DMS79 (cell line): Measurements from ENCODE around the gene SH3TC1.

ENCODE experiments used
- DNase-seq: peaks from one replicate; lab custom pipeline; 2025; lab: John Stamatoyannopoulos, UW

The SH3TC1 gene

DNA sequence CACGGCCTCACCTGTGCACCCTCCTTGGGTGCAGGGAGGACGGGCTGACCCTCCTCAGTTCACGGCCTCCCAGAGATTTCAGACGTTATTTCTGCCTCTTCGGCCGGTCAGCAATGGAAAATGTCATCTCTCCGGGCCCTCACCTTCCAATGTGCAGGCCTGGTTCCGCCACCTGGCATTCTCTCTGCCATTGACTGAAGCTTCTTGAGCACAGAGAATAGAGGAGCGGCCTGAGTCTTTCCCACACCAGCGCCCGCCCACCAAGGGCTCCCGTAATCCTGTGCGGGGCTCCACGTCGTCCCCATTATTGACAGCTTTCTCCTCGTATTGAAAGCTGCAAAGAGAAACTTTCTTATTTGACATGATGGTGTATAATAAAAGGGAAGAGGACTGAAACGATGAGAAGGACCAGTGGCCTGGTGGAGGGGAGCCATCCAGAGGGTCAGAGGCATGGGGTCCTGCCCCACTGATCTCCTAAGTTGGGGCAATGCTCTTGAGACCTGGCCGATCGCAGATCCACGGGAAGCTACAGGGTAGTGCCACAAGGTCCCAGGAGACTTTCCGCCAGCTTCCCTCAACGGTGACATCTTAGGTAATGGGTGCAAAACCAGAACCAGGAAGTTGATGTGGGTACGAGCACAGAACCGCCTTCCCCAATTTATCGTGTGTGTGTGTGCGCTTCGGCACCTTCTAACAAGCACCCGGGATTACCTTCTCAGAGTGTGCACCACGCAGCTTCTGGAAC lies 91.0 kb downstream of the SH3TC1 start:
- DNase-seq, result no peak

DNA sequence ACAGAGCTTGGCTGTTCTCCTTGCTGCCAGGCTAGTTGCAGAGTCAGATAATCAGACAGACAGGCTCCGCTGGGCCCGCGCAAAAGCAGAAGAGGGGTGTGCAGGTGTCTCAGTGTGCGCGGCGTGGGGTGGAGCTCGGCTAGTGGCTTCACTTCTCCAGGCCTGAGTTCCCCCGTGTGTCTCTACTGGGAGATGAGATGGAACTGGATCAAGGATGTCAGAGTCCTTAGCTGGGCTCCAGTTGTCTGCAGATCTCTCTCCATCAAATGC lies 91.5 kb downstream of the SH3TC1 start:
- no peak for DNase-seq
